Measurements from ENCODE around the gene RPL23.

The RPL23 gene

GRCh38 chr17:38873640-38874380, 20.3 kb upstream of the RPL23 start:
- Histone ChIP-seq H3K4me1 (ENCODE audit: control insufficient read depth in 1 of 2, insufficient read depth in 2 of 2, low read length in 2 of 2) (peaks cover 56 to 59% of the 10 kb centered on the region in 2 donors), H3K27ac (ENCODE audit: low read depth, low read length) (no peak overlapping the region), H3K9ac (ENCODE audit: low read depth in 1 of 2, low read length in 2 of 2) (peak overlapping the region in 1 of 2 donors; percentile 15), H3K4me3 (ENCODE audit: low read depth in 1 of 2, low read length in 2 of 2) (peak overlapping the region; percentile 20 to 53), H3K36me3 (ENCODE audit: control insufficient read depth in 1 of 2, insufficient read depth in 2 of 2, low read length in 2 of 2) (peaks cover 11 to 32% of the 10 kb centered on the region in 2 donors), H3K27me3 (ENCODE audit: control insufficient read depth in 1 of 2, insufficient read depth in 2 of 2, low read length in 2 of 2) (no peaks in the 10 kb centered on the region), H3K9me3 (ENCODE audit: control insufficient read depth in 1 of 2, low read length in 2 of 2) (no peaks in the 10 kb centered on the region)

DNA sequence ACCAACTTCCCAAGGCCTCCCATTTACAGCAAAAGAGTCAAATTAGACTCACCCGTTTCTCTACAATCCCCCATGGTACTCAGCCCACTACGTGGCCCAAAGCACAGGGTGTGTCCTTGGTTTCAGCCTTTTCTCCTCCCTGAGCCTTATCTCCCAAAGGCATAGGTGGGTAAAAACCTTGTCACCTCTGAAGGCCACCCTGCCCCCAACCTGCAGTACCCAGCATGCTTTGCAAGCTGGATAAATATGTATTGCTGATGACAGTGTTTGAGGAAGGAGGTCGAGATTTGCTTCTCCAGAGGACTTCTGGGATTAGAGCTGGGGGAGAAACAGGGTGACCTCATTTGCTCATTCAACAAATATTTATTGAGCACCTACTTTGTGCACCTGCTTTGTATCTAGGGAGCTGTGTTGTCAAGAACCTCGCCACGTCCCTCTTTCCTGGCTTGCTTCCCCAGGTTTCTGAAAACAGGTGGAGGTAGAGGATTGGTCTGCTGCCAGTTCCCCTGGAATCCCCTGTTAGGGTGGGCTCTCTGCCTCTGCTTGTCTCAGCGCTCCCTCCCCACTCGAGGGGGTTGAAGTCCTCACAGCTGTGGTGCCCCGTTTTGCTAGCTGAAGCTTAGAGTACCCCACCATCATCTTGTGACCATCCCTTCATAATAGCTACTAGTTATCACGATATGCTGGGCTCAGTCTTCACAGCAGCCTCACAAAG, 19.3 kb upstream of the RPL23 start:
- Histone ChIP-seq H3K4me1 (ENCODE audit: control insufficient read depth in 1 of 2, insufficient read depth in 2 of 2, low read length in 2 of 2) (peaks cover 62% of the 10 kb centered on the region in 2 donors), H3K36me3 (ENCODE audit: control insufficient read depth in 1 of 2, insufficient read depth in 2 of 2, low read length in 2 of 2) (peaks cover under 1 to 22% of the 10 kb centered on the region in 2 donors), H3K27ac (ENCODE audit: low read depth, low read length) (peak overlapping the region; percentile 68), H3K9me3 (ENCODE audit: control insufficient read depth in 1 of 2, low read length in 2 of 2) (no peaks in the 10 kb centered on the region), H3K27me3 (ENCODE audit: control insufficient read depth in 1 of 2, insufficient read depth in 2 of 2, low read length in 2 of 2) (no peaks in the 10 kb centered on the region), H3K9ac (ENCODE audit: low read depth in 1 of 2, low read length in 2 of 2) (peak overlapping the region; percentile 45 to 91), H3K4me3 (ENCODE audit: low read depth in 1 of 2, low read length in 2 of 2) (peak overlapping the region; percentile 95 to 99)

GRCh38 chr17:38872027-38872511, 18.5 kb upstream of the RPL23 start:
- no peaks in the 10 kb centered on the region for H3K27me3 ChIP-seq (ENCODE audit: control insufficient read depth in 1 of 2, insufficient read depth in 2 of 2, low read length in 2 of 2)
- H3K4me1 ChIP-seq (ENCODE audit: control insufficient read depth in 1 of 2, insufficient read depth in 2 of 2, low read length in 2 of 2), result peaks cover 57% of the 10 kb centered on the region in 2 donors
- H3K36me3 ChIP-seq (ENCODE audit: control insufficient read depth in 1 of 2, insufficient read depth in 2 of 2, low read length in 2 of 2), result peaks cover 0 to 14% of the 10 kb centered on the region in 2 donors
- peak overlapping the region; percentile 95 to 99 for H3K4me3 ChIP-seq (ENCODE audit: low read depth in 1 of 2, low read length in 2 of 2)
- H3K9me3 ChIP-seq (ENCODE audit: control insufficient read depth in 1 of 2, low read length in 2 of 2), result no peaks in the 10 kb centered on the region
- H3K27ac ChIP-seq (ENCODE audit: low read depth, low read length), result peak overlapping the region; percentile 68
- peak overlapping the region; percentile 45 to 91 for H3K9ac ChIP-seq (ENCODE audit: low read depth in 1 of 2, low read length in 2 of 2)

DNA sequence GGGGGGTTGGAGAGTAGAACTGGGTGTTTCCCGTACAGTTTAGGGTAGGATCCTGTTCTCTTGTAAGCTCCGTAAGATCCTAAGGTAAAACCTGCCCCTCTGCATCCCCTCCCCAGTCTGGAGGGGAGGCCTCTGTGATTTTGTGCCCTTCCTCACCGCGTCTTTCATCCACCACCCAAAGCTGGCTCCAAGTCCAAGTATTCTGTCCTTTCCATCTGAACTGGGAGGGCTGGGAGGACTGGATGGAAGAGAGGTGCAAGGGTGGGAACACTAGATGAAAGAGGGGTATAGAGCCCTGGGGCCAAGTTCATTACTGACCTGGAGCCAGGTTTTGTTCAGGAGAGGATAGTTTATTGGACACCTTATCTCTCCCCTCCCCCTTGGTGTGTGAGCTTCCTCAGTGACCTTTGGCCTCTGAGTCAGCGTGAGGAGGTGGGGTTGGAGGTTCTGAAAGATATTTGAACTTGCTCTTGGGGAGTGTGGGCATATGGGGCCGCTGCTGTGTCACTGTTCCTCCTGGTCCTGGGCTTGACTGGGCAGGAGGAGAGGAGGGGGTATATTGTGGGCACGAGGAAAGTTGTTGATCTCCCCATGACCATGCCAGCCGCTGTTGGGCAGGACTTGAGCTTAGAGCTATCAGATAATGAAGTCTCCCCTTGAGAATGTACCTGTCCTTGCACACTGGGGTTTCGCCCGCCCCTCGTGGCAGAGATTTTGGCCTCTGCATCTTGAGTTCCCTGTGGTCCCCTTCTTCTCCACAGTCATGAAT, 17.9 kb upstream of the RPL23 start:
- Histone ChIP-seq H3K36me3 (ENCODE audit: control insufficient read depth in 1 of 2, insufficient read depth in 2 of 2, low read length in 2 of 2) (peaks cover 0 to 12% of the 10 kb centered on the region in 2 donors), H3K27me3 (ENCODE audit: control insufficient read depth in 1 of 2, insufficient read depth in 2 of 2, low read length in 2 of 2) (no peaks in the 10 kb centered on the region), H3K4me3 (ENCODE audit: low read depth in 1 of 2, low read length in 2 of 2) (peak overlapping the region; percentile 95 to 99), H3K4me1 (ENCODE audit: control insufficient read depth in 1 of 2, insufficient read depth in 2 of 2, low read length in 2 of 2) (peaks cover 54 to 55% of the 10 kb centered on the region in 2 donors), H3K9ac (ENCODE audit: low read depth in 1 of 2, low read length in 2 of 2) (peak overlapping the region; percentile 45 to 91), H3K9me3 (ENCODE audit: control insufficient read depth in 1 of 2, low read length in 2 of 2) (no peaks in the 10 kb centered on the region), H3K27ac (ENCODE audit: low read depth, low read length) (peak overlapping the region; percentile 89)

DNA sequence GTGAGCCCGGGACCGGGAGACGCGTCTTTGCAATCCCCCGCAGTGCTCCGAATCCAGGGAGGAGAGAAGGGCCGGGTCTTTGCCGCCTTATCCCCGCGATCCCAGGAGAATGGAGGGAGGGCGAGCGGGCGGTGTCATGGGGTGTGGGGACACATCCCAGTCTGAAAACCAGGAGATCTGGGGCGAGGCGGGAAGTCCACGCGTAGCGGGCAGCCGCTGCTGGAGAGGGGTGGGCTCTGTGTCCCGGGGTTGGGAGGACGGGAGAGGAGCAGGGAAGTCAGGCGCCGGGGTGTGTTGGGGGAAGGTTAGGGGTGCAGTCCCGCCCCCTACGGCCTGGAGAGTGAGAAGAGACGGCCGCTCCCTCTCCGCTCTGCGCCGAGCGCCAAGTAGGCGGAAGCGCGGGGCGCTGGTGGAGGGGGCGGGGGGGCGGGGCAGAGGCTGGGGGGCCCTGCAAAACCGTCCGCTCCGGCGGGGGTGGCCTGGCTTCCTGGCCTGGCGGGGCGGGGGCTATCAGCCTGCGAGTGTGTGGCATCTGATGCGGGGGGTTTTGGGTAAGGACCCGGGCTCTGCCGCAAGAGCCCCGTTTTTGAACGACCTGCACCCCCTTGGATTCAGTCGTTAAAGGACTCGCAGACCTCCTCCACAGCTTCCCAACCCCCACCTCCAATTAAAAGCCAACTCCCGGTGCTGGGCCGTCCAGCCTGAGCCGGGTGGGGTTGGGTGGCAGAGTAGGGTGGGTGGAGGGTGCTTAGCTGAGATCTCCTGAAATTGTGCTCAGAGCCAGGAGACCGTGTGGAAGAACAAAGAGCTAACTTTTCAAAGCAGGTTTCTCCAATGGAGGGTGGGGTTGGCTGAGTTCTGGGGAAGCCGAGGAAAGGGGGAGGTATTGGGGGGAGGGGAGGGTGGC, 17.0 kb upstream of the RPL23 start:
- Histone ChIP-seq H3K36me3 (ENCODE audit: control insufficient read depth in 1 of 2, insufficient read depth in 2 of 2, low read length in 2 of 2) (peaks cover 0 to 8% of the 10 kb centered on the region in 2 donors), H3K27me3 (ENCODE audit: control insufficient read depth in 1 of 2, insufficient read depth in 2 of 2, low read length in 2 of 2) (no peaks in the 10 kb centered on the region), H3K9ac (ENCODE audit: low read depth in 1 of 2, low read length in 2 of 2) (peak overlapping the region; percentile 91 to 99), H3K27ac (ENCODE audit: low read depth, low read length) (peak overlapping the region; percentile 89), H3K9me3 (ENCODE audit: control insufficient read depth in 1 of 2, low read length in 2 of 2) (no peaks in the 10 kb centered on the region), H3K4me1 (ENCODE audit: control insufficient read depth in 1 of 2, insufficient read depth in 2 of 2, low read length in 2 of 2) (peaks cover 51 to 54% of the 10 kb centered on the region in 2 donors), H3K4me3 (ENCODE audit: low read depth in 1 of 2, low read length in 2 of 2) (peak overlapping the region; percentile 95 to 99)

DNA sequence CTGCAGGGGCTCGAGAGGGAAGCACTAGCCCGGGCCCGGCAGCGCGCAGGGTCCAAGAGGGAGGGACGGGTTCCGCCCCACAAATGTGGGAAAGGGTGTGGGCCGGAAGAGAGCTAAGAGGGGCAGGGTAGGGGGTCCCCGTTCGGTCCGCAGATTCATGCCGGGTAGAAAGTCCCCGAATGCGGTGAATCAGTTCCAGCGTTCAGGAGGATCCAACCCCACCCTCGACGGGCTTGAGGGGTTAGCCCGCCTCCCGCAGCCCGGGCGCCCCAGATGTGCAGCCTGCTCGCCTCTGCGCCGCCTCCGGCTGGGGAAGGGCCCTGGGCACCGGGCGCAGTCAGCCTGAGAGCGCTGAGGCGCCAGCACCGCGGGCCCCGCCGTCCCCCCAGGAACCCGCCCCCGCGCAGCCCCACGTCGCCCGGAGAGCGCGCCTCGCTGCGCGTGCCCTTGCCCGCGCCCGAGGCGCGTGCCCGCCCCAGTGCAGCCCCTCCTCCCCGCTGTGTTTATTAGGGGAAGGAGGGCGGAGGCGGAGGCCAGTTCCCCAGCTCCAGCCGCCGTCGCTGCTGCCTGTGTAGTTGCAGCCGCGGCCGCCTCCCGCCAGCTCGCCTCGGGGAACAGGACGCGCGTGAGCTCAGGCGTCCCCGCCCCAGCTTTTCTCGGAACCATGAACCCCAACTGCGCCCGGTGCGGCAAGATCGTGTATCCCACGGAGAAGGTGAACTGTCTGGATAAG, 16.2 kb upstream of the RPL23 start, which contains the start of gene LASP1:
Gene LASP1 (plus strand): TSS at position 533 of the 733 bp plus-strand sequence. CDS start 132 bp downstream, at position 665.
- Histone ChIP-seq H3K9me3 (ENCODE audit: control insufficient read depth in 1 of 2, low read length in 2 of 2) (no peaks in the 10 kb centered on the region), H3K9ac (ENCODE audit: low read depth in 1 of 2, low read length in 2 of 2) (peak within 1 kb of the TSS; percentile 91 to 99), H3K4me3 (ENCODE audit: low read depth in 1 of 2, low read length in 2 of 2) (peak within 1 kb of the TSS; percentile 95 to 99), H3K27me3 (ENCODE audit: control insufficient read depth in 1 of 2, insufficient read depth in 2 of 2, low read length in 2 of 2) (no peaks in the 10 kb centered on the region), H3K36me3 (ENCODE audit: control insufficient read depth in 1 of 2, insufficient read depth in 2 of 2, low read length in 2 of 2) (peaks cover 0 to 8% of the 10 kb centered on the region in 2 donors), H3K4me1 (ENCODE audit: control insufficient read depth in 1 of 2, insufficient read depth in 2 of 2, low read length in 2 of 2) (peaks cover 43 to 47% of the 10 kb centered on the region in 2 donors), H3K27ac (ENCODE audit: low read depth, low read length) (peak within 1 kb of the TSS; percentile 89)

DNA sequence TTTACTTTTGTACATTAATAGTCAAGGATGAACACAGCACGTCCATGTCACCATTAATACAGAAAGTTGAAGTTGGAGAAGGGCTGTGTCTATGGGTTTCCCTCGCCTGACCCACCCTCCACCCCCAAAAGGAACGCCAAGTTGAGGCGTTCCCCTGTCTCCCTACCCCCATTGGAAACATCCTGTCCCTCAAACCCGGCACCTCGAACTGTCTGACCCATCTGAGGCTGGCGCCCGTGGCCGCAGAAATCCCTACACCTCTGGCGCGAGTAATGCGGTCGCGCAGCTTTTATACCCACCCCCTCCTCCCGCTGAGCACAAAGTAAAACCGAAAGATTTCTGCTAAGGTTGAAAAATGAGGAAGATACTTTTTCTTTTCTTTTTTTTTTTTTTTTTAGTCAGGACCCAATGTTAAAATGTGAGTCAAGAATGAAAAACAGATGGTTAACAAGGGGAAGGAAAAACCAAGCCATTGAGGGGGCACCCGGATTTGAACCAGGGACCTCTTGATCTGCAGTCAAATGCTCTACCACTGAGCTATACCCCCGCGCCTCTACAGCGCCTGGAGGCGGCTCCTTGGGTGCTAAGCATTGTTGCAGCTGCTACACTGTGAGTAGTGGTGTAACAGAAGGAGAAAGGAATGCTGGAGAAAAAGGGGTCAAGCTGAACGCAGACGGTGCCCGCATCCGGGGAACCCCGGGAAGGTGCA, 15.4 kb upstream of the RPL23 start:
- no peaks in the 10 kb centered on the region for H3K9me3 ChIP-seq (ENCODE audit: control insufficient read depth in 1 of 2, low read length in 2 of 2)
- peaks cover 36 to 39% of the 10 kb centered on the region in 2 donors for H3K4me1 ChIP-seq (ENCODE audit: control insufficient read depth in 1 of 2, insufficient read depth in 2 of 2, low read length in 2 of 2)
- no peaks in the 10 kb centered on the region for H3K27me3 ChIP-seq (ENCODE audit: control insufficient read depth in 1 of 2, insufficient read depth in 2 of 2, low read length in 2 of 2)
- peak overlapping the region; percentile 91 for H3K9ac ChIP-seq (ENCODE audit: low read depth in 1 of 2, low read length in 2 of 2)
- peak overlapping the region; percentile 89 for H3K27ac ChIP-seq (ENCODE audit: low read depth, low read length)
- H3K4me3 ChIP-seq (ENCODE audit: low read depth in 1 of 2, low read length in 2 of 2), result peak overlapping the region; percentile 95 to 99
- peaks cover 0 to 3% of the 10 kb centered on the region in 2 donors for H3K36me3 ChIP-seq (ENCODE audit: control insufficient read depth in 1 of 2, insufficient read depth in 2 of 2, low read length in 2 of 2)

DNA sequence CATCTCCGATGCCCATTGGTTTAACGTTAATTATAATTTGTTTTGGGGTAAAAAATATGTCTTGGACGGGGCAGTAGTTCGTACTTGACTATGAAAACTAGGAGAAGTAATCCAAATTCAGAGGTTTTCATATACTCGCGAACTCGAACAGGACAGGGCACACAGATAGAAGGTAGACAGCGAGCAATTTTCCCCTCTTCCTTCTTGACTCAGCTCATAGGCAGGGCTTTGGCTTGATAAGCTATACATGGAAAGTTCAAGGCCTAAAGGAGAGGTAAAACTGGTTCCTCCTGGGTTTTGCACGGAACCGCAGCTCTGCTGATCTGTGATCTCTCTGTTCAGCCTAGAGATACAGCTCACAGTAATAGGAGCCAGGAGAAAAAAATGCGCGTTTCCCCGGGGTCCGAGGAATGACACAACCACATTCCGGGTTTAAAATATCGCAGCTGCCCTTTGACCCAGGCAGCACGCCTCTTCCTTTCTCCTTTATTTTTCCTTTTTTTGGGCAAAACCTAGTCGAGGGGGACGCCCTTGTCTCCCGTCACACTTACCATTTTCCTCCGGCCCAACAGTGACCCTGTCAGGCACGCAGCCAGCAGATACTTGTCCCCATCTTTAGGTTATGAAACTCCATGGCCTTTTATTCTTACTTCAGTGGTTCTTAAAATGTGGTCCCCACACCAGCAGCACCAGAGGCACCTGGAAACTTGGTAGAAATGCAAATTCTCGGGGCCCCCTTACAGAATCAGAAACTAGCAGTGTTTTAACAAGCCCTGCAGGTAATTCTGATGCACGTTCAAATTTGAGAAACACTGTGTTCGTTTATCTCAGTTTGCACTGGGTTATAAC, 14.7 kb upstream of the RPL23 start:
- peak overlapping the region; percentile 95 to 99 for H3K4me3 ChIP-seq (ENCODE audit: low read depth in 1 of 2, low read length in 2 of 2)
- H3K4me1 ChIP-seq (ENCODE audit: control insufficient read depth in 1 of 2, insufficient read depth in 2 of 2, low read length in 2 of 2), result peaks cover 29 to 32% of the 10 kb centered on the region in 2 donors
- peak overlapping the region; percentile 91 for H3K9ac ChIP-seq (ENCODE audit: low read depth in 1 of 2, low read length in 2 of 2)
- no peaks in the 10 kb centered on the region for H3K9me3 ChIP-seq (ENCODE audit: control insufficient read depth in 1 of 2, low read length in 2 of 2)
- H3K27me3 ChIP-seq (ENCODE audit: control insufficient read depth in 1 of 2, insufficient read depth in 2 of 2, low read length in 2 of 2), result no peaks in the 10 kb centered on the region
- H3K36me3 ChIP-seq (ENCODE audit: control insufficient read depth in 1 of 2, insufficient read depth in 2 of 2, low read length in 2 of 2), result no peaks in the 10 kb centered on the region
- peak overlapping the region; percentile 89 for H3K27ac ChIP-seq (ENCODE audit: low read depth, low read length)

Data from duodenal mucosa (tissue), 2 donors.